GM03348 (cell line): Measurements from ENCODE around the gene PTPN6.

Experiments
- DNase-seq: peaks from one replicate; pipeline ENCODE4 v3.0.0; 2012; ENCODE audit warnings: low spot score

PTPN6 gene

DNA sequence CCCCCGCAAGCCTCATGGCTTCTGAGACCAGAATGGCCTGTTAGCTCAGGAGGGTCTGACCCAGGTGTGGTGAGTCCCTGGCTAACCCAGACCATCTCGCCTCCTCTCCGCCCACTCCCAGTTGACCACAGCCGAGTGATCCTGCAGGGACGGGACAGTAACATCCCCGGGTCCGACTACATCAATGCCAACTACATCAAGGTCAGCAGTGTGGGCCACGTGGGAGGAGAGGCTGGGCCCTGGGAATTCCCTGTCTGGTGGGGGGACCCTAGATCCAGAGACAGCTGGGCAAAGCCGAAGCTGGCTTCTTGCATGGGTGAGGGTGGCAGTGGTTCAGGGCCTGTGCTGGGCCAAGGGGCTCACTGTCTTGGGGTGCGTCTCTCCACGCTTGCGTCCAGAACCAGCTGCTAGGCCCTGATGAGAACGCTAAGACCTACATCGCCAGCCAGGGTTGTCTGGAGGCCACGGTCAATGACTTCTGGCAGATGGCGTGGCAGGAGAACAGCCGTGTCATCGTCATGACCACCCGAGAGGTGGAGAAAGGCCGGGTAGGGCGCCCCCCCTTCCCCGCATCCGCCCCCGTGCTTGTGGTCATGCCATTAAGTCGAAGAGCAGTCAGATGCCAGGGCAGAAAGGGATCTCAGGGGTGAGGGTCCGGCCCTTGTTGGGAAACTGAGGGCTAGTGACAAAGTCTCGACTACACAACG lies 5.0 kb downstream of the PTPN6 start:
- no peak for DNase-seq

- DNase-seq, result no peak
These were observed 6.1 kb downstream of the PTPN6 start for GRCh38 chr12:6957151-6957701.

GRCh38 chr12:6957741-6958608 lies 6.8 kb downstream of the PTPN6 start:
- no peak for DNase-seq

DNA sequence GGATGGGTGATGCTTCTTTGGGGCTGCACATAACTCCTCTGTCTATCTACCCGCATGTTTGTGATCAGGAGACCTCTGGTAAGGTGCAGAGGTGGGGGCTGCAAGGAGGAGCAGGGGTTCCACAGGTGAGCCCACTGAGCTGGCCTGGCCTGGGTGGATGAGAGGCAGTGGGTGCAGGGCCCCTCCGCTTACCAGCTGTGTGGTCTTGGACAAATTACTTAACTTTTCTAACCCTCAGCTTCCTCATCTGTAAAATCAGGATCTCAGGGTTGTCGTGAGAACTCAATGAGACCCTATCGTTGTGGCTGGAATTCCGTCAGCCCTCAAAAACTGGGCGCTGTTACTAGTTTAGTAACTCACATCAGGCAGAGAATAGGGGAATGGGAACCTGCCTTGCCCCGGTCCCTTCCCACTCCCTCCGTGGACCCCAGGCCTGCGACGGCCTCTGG lies 7.5 kb downstream of the PTPN6 start:
- DNase-seq, result no peak

DNA sequence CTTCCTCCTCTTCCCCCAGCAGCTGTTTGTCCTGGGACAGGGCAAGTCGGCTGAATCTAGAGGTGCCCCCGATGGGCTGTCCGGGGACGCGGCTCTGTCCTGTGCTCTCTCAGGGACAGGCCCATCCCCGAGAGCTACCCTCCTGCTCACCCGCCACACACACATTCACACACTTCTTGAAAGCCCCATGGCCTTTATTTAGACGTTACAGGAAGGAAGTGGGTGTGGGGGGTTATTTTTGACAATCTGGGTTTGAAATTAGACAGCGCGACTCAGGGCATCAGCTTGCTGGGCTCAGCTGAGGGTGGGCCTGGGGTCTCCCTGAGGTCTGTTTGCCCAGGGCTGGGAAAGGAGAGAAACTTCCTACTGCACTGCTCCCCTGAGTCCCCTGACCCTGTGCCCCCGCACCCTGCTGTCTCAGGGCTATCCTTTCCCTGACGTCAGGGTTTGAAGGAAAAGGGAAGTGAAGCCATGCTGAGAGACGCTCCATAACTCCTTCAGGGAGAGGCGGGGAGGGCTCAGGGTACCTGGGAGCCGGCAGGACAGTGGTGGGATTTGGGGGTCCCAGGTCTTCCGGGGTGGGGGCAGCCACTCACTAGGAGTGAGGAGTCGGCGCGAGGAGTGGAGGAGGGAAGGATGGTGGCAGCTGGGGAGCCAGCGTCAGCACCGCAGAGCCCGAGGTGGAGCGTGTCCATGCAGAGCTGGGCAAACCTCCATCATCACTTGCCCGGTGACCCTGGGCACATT lies 8.1 kb downstream of the PTPN6 start:
- DNase-seq, result no peak

DNA sequence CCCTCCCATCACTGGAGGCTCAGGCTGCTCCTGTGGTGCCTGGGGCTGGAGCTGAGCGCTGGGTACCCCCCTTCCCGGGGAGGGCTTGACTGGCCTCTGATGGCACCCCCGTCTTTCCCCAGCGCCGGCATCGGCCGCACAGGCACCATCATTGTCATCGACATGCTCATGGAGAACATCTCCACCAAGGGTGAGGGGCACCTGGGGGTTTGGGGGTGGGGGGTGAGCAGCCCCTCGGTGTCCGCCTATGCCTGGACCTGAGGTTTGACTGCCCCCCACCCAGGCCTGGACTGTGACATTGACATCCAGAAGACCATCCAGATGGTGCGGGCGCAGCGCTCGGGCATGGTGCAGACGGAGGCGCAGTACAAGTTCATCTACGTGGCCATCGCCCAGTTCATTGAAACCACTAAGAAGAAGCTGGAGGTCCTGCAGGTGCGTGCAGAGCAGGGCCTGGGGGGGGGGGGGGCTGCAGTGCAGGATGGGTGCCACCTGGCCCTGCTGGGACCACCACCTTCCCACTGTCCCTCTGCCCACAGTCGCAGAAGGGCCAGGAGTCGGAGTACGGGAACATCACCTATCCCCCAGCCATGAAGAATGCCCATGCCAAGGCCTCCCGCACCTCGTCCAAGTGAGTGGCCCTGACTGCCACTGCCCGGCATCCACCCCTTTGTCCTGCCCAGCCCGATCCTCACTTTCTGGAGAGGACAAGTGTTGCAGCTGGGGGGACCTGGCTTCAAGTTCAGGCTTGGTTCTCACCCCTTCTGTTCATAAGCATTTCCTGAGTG lies 8.8 kb downstream of the PTPN6 start:
- DNase-seq, result no peak

- DNase-seq, result no peak
These were observed 9.6 kb downstream of the PTPN6 start for GRCh38 chr12:6960593-6961277.

DNA sequence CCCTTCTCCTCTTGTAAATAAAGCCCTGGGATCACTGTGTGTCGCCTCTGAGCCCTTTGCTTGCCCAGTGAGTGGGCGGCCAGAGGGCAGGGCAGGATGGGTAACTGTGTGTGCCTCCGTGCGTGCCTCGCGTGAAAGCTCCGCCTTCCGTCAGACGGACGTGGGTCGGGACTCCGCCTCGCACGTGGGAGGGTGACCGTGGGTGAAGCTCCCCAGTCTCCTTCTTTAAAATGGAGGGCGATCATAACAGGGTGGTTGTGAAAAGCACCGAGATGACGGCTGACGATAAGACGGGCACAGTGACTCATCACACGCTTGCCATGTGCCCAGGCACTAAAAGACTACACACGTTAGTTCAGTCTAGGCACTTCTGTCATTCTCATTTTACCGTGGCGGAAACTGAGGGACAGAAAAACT lies 10.1 kb downstream of the PTPN6 start:
- no peak for DNase-seq

DNA sequence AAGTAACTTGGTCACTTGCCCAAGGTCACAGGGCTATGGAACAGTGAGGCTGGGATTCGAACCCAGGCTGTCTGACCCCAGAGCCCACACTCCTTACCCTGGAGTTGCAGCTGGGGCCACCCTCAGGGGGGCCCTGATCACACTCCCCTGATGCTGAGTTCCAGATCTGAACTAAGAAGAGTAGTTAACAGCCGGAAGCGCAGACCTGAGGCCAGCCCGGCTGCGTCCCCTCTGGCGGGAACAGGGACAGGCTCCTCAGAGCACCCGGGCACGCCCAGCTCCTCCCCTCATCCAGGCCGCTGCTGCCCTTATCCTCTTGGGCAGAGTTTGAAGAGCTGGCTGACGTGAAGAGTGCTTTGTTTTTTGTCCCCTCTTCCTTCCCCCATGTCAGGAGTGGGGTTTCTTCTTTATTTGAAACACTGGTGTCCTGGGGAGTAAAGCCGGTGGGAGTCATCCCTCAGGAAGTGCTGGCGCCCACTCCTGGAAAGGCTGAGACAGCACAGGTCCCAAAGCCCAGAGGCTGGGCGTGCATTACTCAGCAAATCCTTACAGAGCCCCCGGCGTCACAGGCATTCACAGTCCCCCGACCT lies 10.6 kb downstream of the PTPN6 start:
- peak; percentile 80 for DNase-seq

GRCh38 chr12:6962285-6963015 lies 11.3 kb downstream of the PTPN6 start:
- DNase-seq, result no peak

- DNase-seq, result no peak
These were observed 12.0 kb downstream of the PTPN6 start for GRCh38 chr12:6963016-6963731.

DNA sequence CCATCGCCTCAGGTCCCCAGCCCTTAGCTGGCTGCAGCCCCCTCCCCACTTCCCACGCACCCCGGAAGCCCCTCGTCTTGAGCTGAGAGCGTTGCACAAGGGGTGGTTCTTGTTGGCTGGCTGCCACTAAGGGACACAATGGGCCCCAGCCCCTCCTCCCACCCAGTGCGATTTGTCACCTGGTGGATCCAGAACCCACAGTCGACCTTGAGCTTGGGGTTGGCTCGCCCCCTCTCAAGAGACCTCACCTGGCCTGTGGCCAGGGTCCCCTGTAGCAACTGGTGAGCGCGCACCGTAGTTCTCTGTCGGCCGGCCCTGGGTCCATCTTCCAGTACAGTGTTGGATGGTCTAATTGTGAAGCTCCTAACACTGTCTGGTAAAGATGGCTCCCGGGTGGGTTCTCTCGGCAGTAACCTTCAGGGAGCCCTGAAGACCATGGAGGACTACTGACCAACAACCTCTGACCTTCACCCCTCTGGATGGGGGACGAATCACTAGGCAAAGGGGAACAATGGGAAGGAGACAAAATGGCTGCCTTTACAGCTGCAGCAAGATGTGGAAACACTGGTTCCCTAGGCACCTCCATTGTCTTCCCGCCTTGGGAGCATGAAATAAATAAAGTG lies 12.7 kb downstream of the PTPN6 start:
- DNase-seq, result no peak

GRCh38 chr12:6964605-6965025 lies 13.5 kb downstream of the PTPN6 start:
- DNase-seq, result no peak

DNA sequence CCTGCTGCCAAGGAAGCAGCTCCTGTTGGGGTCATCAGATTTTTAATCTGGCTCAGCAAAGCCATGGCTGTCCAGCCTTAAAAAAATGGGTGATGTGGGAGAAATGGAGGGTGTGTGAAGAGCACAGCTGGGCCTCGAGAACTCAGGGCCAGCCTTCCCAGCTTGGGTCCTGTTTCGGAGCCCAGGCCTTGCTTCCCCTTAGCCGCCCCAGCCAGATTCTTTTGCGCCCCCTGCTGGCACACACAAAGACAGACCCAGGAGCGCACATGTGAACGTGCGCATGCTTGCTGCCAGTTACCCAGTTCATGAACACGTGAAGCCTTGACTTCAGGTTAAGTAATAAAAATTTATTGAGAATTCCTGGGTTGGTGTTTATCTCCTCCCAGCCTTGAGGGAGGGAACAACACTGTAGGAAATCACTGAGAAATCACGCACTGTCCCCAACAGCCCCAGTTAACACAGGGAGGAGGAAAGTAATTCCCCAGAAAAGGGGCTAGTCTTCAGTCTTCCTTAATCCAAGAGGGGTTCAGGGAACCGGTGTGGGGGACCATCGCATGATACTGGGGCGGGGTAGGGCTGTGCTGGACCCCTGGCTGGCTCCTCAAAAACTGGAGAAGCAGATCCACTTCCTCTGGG lies 14.0 kb downstream of the PTPN6 start:
- DNase-seq, result peak; percentile 90

- no peak for DNase-seq
These were observed 14.6 kb downstream of the PTPN6 start for GRCh38 chr12:6965714-6966113.

DNA sequence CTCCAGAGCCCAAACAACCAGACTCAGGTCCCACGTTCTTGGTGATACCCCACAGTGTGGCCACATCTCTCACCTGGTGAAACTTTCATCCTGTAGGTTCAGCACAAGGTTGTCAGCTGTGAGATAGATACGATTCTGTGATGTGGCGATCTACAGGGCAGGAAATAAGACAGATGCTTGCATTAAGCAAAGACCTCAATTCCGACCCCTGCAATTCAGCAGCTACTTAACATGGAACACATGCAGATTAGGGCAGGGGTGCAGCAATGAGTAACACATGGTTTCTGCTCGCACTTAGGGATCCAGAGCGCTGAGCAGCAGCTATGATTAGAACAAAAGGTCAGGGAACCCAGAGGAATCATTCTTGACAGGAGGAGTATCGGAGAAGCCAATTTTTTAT lies 15.2 kb downstream of the PTPN6 start:
- no peak for DNase-seq

GRCh38 chr12:6967651-6968100 lies 16.5 kb downstream of the PTPN6 start:
- DNase-seq, result no peak

- no peak for DNase-seq
These were observed 17.3 kb downstream of the PTPN6 start for GRCh38 chr12:6968426-6968825.
